Measurements from ENCODE around the gene KPNA3.

GRCh38 chr13:49714757-49715156, 77.7 kb downstream of the KPNA3 start:
- TF ChIP-seq EZH2 (IDR thresholded peaks at IDR 0.05; ENCODE audit: insufficient read depth, poor library complexity, severe bottlenecking) (no peak), EZH2phosphoT487 (IDR thresholded peaks at IDR 0.05; ENCODE audit: insufficient read depth, low read depth) (no peak)

All from GM23248 (cell line).